Activated effector memory CD4-positive, alpha-beta T cell treated with Interleukin-2 at 50 U/mL for 16 hours (primary cell): ENCODE results near the gene PIM3.

Experiments used
- DNase-seq: peaks from one replicate; pipeline ENCODE4 v3.0.0-alpha.2; 2020

PIM3 gene

GRCh38 chr22:50008151-50009040 is 47.8 kb downstream of the PIM3 start:
- no peak for DNase-seq

GRCh38 chr22:50009251-50009650 is 48.7 kb downstream of the PIM3 start:
- no peak for DNase-seq

GRCh38 chr22:50009765-50010675 is 49.4 kb downstream of the PIM3 start:
- no peak for DNase-seq

- DNase-seq = peak; percentile 35
Observed at GRCh38 chr22:50010676-50011446, 50.3 kb downstream of the PIM3 start.

- no peak for DNase-seq
Observed at GRCh38 chr22:50011447-50012210, 51.1 kb downstream of the PIM3 start.

GRCh38 chr22:50012211-50013181 is 51.9 kb downstream of the PIM3 start, which contains the start of gene IL17REL:
TSS of gene IL17REL (minus strand) at chr22:50012765. CDS start at chr22:50012646, 119 bp downstream.
- no peak for DNase-seq
